ENCODE data around the gene TBC1D32.
"Not testable (repeated sequence)": the region's sequence is repeated elsewhere in the genome, so short reads cannot be mapped to it uniquely, and the experiment has no call there.

TBC1D32 gene

DNA sequence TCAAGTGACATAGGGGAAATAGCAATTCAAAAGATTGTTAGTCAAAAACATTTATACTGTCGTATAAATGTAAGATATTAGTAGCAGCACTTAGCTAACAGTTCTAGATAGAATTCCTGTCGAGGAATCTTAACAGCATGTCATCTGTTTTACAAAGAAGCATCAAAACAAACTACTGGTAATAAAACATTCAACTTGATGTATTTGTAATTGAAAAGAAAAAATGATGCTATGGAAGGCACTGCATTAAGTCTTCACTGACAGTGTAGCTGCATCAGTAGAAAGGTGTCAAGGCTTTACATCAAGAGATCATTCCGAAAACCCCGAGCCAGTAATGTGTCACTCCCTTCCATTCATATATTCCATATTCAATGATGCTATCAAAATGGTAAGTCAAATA, 223.5 kb downstream of the TBC1D32 start:
- DNase-seq: no peak

DNA sequence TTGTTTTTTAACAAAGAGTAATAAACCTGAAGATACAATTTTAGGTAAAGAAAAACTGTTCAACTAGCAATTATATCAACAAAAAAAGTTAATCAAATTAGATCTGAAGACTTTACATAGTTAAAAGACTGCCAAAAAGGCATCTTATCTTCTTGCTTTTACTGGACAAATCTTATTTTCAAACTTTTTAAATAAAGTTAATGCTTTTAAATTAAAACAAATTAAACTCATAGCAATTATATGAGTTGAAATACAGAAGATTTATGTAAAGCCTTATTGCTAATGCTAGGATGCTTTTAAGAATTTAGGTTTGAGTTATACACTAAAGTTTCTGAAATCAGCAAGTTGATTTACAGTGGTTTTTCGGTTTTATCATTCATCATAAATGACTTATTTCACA, 227.3 kb downstream of the TBC1D32 start:
- no peak for DNase-seq

DNA sequence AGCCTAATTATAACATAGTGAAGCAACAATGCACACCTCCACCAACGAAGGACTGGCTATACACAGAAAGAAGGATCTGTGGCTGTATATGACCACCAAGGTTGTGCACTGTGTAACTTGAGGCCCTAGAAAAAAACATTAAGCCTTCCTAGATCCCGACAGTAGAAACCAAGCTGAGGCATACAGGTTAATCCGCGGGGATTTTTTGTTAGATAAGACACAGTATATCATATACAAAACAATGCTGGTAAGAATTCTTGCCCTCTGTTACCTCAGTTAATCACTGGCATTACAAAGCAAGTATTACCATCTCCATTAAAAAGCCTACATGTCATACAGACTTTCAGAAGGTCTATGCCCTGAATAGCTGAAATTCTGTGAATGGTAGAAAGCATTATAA, 228.8 kb downstream of the TBC1D32 start:
- no peak for DNase-seq

DNA sequence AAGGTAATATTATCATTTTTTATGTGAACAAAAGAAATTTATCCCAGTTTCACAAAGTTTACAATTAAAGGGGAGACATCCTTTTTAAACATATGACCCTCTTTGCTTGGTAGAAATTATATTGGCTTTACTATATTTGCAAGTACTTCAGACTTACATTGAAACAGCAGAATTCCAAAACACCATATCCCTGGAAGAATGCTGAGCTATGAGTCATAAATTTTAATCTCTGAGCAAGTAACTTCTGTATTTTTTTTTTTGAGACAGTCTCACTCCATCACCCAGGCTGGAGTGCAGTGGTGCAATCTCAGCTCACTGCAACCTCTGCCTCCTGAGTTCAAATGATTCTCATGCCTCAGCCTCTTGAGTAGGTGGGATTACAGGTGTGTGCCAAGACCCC, 240.4 kb downstream of the TBC1D32 start:
- no peak for DNase-seq

DNA sequence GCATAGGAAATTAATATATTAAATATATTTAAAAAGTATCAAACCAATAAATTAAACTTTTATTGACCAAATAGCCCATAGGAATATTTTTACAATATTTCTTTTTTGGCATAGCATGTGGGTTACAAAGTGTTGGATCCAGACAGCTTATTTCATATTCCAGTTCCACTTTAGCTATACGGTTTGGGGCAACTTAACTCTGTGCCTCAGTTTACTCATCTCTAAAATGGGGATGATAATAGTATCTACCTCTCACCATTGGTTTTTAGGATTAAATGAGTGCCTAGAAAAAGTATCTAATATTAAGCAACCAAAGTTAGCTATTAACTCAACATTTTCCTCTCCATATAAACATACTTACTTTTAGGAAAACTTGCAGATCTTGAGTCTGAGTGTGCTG, 243.8 kb downstream of the TBC1D32 start:
- DNase-seq: no peak

DNA sequence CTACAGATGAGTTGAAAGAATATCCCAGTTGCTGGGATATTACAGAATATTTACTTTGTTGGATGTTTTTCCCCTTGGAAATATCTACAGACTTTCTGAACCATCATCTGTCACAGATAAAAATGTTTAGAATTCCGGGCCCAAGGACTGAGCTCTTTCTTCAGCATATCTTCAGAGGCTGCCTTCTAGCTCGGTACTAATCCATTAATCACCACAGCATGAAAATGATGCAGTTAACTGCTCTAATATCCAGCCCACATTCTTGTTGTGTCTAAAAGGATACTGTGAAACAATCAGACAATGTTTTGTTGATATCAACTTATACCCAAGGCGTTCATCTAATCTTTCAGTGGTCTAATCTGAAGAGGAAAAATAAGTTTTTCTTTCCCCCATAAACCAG, 247.4 kb downstream of the TBC1D32 start:
- DNase-seq: no peak

DNA sequence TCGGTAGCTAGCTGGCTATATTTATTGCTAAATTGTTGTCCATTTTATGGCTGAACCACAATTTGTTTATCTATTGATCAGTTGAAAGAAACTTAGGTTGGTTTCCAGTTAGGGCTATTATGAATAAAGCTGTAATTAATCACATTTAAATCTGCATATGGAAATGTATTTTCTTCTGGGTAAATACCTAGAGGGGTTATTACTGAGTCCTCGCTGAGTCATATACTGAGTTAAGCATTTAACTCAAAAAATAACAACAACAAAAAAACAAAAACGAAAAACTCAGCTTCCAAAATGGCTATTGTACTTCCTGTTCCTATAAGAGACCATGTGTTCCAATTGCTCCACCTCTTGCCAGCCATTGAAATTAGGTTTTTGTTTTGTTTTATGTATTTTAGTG, 258.2 kb downstream of the TBC1D32 start:
- DNase-seq: no peak

DNA sequence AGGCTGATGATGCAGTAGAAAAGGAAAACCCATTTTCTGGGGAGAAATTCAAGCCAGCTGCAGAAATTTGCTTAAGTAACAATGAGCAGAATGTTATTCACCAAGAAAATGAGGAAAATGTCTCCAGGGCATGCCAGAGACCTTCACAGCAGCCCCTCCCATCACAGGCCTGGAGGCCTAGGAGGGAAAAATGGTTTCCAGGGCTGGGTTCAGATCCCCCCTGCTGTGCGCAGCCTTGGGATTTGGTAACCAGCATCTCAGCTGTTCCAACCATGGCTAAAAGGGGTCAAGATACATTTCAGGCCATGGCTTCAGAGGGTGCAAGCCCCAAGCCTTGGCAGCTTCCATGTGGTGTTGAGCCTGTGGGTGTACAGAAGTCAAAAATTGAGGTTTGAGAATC, 265.5 kb downstream of the TBC1D32 start:
- DNase-seq: not testable (repeated sequence)

DNA sequence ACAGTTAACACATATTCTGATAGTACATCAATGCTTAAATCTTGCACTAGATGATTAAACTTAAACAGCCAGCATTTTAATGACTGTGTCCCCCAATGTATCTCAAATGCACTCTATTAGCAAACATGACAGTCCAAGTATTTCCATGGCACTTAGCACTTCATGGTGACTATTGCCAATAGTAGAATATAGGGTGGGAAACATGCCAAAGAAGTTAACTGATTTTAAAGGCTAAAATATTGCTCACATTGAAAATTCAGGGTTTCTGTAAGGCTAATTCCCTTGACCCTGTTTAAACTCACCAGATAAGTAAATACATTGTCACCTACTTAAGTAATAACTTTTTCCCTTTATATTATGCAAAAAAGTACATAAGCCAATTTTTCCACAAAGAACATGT, 266.9 kb downstream of the TBC1D32 start:
- no peak for DNase-seq

DNA sequence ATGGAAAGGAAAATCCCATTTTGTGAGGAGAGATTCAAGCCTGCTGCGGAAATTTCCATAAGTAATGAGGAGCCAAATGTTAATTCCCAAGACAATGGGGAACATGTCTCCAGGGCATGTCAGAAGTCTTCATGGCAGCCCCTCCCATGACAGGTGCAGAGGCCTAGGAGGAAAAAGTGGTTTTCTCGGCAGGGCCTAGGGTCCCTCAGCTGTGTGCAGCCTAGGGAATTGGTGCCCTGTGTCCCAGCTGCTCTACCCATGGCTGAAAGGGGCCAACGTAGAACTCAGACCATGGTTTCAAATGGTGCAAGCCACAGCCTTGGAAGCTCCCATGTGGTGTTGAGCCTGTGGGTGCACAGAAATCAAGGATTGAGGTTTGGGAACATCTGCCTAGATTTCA, 269.9 kb downstream of the TBC1D32 start:
- no peak for DNase-seq

DNA sequence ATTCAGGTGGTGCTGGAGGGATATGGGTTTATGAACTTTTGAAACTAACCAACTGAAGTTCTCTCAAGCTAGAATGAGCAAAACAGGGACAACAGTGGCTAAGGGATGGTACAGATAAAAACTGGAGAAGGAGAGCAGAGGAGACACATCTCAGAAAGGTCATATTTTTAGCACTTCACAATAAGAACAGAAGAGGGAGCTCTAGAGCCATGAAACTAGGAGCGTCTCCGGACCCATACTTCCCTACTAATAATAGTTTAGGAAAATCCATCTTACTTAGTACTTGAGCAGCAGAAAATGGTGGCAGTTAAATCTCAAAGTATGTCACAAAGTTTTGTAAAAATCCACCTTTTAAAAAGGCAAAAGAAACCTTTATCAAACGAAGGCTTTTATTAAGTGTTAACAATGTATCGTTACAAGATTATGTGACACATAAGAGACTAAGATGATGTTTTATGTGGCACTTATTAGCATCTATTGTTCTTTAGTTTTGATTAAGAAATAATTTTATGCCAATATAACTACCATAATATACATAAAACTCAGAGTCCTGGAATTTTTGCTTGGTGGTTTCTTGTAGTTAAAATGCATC, 278.6 kb downstream of the TBC1D32 start:
- peak; percentile 14 for DNase-seq

DNA sequence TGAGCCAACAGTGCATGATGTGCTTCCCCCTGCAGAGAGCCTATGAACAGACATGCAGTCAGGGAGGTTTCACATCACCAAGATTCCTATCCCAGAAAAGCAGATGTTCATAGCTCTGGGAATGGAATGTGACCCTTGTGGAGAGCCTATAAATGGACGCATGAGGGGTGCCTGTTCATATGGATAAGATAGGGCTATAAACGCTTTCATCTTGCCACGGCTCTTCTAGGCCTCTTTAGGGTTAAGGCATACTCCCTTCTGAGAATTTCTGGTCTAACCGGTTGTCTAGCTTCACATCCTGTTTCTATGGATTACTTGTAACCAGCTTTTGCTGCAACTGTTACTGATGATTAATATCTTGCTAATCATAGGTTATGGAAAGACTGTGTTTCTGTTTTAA, 285.7 kb downstream of the TBC1D32 start:
- not testable (repeated sequence) for DNase-seq

DNA sequence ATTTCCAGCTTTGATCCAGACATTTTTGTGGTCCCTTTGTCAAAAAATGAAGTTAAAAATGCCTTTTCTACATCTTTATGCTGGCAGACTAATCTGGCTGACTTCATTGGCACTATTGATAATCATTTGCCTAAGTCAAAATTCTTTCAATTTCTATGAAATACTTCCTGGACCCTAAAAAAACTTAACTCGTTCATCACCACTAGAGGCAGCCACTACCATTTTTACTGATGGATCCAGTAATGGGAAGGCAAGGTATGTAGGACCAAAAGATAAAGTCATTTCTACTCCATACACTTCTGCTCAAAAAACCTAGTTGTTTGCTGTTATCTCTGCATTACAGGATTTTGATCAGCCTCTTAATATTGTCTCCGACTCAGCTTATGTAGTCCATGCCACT, 289.4 kb downstream of the TBC1D32 start:
- not testable (repeated sequence) for DNase-seq

DNA sequence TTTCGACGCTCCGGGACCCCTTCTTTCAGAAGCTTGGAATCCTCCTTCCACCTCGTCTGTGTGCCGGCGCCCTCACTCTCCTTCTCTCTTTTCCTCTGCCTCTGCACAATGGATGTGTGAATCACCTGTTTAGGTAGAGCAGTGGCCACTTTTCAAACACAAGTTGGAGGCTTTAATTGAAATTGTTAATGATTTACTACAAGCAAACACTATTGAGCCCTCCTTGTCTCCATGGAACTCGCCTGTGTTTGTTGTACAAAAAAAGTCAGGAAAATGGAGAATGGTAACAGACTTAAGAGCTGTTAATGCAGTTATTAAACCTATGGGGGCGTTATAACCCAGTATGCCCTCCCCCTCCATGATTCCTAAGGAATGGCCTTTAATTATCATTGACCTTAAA, 290.6 kb downstream of the TBC1D32 start:
- not testable (repeated sequence) for DNase-seq

DNA sequence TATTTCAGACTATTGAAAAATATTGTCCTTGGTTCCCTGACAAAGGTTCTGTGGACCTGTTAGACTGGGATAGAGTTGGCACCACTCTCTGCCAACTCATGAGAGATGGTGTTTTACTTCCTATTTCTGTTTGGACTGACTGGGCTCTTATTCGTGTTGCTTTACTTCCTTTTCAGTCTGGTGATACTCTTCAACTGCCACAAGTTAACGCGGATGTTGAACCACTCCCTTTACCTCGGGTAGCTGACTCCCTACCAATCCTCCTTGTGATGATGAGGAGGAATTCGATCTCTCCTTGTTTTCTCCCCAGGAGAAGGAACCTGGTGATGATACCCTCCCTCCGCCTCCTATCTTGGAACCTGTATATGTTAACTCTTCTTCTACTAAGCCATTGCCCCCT, 291.1 kb downstream of the TBC1D32 start:
- not testable (repeated sequence) for DNase-seq

DNA sequence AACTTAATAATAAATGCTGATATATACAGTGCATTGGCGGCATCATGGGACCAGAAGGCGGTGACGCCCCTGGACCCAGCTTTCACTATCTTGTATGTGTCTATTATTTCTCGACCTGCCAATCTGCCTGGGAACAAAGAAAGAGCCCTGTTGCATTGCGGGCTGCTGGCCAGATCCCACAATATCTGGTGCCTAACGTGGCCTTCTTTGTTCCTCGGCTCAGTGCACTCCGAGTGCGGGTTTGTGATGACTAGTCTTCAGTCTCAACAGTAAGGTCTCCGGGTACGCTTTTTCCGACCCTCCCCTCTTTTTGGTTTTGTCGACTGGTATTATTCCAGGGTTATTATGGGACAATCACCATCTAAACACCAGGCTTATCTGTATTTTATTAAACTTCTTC, 291.5 kb downstream of the TBC1D32 start:
- no peak for DNase-seq

DNA sequence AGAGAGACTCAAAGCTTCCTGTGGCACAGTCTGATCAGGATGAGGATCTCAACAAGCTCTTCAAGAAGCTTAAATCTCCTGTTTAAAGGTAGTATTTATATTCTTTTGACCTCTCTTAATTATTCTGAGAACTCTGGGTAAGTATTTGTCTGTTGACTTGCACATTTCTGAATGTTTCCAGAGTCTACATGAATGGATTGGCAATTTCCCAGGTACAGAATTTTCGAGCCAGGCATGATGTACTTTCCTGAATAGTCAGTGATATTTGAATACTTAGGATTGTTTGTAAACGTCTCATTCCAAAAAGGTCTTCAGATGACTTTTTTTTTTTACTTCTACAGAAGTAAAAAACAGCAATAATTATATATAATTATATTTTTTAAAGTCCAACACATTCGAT, 293.4 kb downstream of the TBC1D32 start:
- DNase-seq: no peak

DNA sequence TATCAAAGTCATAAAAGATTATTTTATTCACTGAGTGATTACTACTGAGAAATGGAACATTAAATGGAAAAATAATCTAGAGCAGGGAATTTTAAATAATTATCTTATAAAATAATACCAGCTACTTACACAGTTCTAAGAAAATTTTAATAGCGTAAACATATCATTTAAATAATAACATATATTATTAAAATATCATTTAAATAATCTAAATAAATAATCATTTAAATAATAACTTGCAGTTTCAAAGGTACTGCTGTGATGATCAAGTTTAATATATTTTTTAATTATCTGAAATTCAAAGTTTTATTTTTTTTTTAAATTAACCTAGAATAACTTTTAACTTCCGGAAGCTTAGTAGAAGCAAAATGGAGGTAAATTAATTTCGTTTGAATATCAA, 301.2 kb downstream of the TBC1D32 start:
- no peak for DNase-seq

DNA sequence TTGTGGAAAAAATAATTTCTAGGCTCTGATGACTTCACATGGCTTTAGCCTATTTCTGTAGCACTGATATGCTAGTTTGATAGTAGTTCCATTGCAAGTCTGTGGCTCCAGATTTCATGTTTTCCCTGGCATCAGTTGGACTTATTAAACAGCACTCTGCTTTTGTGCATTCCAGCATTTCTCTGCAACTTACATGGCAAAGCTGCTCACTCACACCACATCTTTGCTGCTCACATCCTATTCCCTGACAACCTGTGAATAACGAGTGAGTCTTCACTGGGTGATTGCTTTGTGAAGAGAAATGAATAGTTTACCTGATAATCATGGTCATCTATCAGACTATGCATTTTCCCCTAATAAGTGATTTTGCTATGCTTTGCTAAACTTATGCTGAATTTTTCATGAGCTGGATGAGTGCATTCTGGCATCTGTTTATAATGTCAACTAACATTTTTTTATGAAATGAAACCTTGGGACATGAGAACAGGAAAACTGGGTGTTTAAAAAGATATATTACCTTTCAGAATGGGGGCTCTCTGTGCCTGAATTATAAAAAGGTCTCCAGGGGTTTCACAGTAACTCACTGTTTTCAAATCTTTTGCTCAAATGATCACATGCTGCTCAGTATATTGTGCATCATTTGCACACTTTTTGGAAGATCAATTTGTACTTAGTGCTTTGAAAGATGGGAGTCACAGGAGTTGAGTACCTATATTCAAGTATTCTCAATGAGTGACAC, 301.8 kb downstream of the TBC1D32 start:
- no peak for DNase-seq

Data from central memory CD4-positive, alpha-beta T cell (primary cell).